Activated CD4-positive, alpha-beta T cell treated with anti-CD3 and anti-CD28 coated beads, Interleukin-2, Interleukin-4, amounts not matched to agents 100 ng/mL and 50 ng/mL, durations not matched to agents 16 hours and 8 hours (primary cell): ENCODE data around the gene ZNF484.
"Not testable (repeated sequence)": the region's sequence is repeated elsewhere in the genome, so short reads cannot be mapped to it uniquely, and the experiment has no call there.

ENCODE experiments used
- DNase-seq: peaks from one replicate; pipeline ENCODE4 v3.0.0-alpha.2; 2020; ENCODE audit warnings: low spot score

Gene ZNF484

DNA sequence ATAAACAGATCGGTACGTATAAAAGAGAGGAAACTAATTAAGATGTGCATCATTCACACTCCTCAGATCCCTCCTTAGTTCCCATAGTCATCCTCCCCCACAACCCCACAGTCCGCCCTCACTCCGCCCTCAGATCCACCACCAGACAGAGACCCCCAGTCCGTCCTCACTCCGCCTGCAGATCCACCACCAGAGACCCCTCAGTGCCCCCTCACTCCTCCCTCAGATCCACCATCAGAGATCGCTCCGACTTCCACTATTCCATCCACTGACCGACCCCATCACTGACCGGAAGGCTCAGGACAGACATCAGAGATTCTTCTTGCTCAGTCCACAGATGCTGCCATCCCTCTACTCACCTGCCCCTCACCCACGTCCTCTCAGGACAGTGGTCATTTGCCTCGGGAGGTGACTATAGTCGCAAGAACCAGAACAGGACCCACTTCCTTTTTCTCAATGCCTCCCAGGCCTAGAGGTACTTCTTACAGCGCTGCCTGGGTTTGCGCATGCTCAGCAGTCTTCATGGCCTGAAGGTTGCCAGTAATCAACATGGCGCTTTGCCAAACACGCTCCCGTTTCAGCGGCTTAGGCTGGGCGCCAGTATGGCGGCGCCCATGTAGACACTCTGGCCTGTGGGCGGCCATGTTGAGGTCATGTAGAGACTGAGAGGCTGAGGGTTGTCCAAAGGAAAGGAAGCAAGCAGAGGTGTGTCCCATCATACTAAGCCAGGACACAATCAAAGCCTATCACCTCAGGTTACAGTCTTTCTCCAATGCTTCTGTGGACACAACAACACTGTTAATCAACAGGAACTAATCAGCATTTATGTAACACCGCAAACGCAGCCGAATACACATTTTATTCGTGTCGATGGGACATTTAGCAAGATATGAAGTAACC, at the start of gene ZNF484:
Gene ZNF484 (minus strand): TSS at position 508 of the 900 bp plus-strand sequence. CDS start 3,009 bp downstream, outside the sequence.
- peak; percentile 98 for DNase-seq

- DNase-seq, result no peak
Observed at GRCh38 chr9:92920437-92920836, 42.6 kb upstream of the ZNF484 start.

GRCh38 chr9:92917176-92917800, 39.5 kb upstream of the ZNF484 start:
- no peak for DNase-seq

- no peak for DNase-seq
Observed at GRCh38 chr9:92911511-92912475, 34.0 kb upstream of the ZNF484 start.

GRCh38 chr9:92905137-92905536, 27.3 kb upstream of the ZNF484 start:
- DNase-seq, result not testable (repeated sequence)

- DNase-seq, result peak; percentile 15
Observed at GRCh38 chr9:92897323-92897722, 19.5 kb upstream of the ZNF484 start.

DNA sequence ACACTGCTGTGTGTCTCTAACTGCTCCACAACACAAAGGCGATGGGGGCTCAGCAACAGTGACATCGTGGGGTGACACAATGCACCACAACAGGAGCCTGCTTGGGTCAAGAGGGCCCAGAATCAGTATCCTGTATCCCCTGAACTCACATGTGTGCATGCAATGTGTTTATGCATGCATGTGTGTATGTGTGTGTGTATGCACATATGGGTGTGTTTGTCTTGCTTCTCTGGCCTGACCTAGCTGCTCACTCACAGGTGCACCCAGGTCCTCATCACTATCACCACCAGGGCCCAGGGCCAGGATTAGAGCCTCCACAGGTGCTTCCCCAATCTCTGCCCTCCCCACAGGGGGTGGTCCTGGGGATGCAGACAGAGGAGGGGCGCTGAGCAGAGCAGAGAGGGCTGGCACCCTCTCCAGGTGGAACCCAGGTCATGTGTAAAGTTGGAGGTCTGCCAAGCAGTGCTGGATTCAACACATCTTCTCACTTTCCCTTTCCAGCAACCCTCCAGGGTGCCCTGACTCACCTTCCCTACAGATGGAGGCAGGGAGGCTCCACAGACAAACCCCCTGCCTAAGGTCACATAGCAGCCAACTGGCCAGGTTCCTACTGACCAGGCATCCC, 18.1 kb upstream of the ZNF484 start:
- no peak for DNase-seq

DNA sequence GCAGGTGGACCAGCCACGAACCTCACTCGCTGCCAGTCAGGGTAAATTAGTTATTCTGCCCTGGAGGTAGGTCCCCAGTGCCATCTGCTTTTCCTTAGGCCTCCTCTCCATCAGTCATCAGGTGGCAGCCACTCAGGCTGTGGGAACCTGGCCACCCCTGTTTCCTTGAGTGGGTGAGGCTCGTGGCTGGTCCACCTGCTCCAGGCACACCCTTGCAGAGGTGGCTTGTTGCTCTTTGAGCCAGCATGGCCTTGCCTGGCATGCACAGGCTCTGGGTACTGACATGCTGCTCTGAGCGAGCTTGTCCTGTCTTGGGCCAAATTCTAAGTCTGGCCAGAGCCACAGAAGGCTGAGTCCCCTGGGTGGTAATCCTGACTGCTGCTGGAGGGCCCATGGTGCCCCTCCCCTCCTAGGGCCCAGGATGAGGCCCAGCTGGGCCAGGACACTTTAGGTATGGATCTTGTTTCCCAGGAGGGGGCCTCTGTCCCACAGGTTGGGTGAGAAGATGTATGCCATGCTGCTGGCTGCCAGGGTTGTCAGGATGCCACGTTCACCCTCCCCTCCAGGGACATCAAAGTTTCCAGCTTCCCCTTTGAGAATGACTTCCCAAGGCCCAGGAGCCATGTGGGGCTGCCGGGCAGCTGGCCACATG, 17.0 kb upstream of the ZNF484 start:
- no peak for DNase-seq

- not testable (repeated sequence) for DNase-seq
Observed at GRCh38 chr9:92893916-92894610, 16.2 kb upstream of the ZNF484 start.

- not testable (repeated sequence) for DNase-seq
Observed at GRCh38 chr9:92892276-92892675, 14.4 kb upstream of the ZNF484 start.

GRCh38 chr9:92890761-92891160, 12.9 kb upstream of the ZNF484 start:
- no peak for DNase-seq

- no peak for DNase-seq
Observed at GRCh38 chr9:92887880-92888338, 10.1 kb upstream of the ZNF484 start.

DNA sequence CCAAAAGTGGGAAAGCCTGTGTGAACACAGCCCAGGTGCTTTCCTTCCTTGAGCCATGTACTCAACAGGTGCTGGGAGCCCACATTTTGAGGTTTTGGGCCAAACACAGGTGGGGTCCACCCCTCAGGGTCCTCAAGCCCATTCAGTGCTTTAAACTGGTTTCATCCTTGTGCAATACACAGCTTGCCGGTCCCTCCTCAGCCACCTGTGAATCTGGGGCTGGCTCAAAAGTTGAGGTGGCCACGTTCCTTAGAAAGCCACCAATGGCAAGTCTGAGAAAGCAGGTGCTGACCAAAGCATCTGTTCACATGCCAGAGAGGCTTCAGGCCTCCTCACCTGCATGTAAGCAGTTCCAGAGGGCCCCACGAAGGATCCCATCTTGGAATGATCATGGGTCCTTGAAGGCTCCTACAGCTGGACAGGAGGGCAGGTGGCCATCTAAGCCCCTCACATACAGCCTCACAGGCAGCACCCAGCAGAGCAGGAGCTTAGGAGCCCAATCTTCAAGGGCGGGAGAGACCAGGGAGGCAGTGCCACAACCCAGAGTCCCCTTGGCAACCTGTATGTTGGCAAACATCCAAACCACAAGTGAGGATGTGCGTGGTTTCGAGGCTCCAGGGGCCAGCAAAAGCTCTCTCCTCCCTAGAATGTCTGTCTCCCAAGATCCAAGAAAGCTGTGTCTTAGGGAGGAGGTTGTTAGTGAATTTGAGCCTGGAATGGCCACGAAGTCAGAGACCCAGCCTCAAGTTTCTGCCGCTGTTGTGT, 9.2 kb upstream of the ZNF484 start:
- DNase-seq, result not testable (repeated sequence)

DNA sequence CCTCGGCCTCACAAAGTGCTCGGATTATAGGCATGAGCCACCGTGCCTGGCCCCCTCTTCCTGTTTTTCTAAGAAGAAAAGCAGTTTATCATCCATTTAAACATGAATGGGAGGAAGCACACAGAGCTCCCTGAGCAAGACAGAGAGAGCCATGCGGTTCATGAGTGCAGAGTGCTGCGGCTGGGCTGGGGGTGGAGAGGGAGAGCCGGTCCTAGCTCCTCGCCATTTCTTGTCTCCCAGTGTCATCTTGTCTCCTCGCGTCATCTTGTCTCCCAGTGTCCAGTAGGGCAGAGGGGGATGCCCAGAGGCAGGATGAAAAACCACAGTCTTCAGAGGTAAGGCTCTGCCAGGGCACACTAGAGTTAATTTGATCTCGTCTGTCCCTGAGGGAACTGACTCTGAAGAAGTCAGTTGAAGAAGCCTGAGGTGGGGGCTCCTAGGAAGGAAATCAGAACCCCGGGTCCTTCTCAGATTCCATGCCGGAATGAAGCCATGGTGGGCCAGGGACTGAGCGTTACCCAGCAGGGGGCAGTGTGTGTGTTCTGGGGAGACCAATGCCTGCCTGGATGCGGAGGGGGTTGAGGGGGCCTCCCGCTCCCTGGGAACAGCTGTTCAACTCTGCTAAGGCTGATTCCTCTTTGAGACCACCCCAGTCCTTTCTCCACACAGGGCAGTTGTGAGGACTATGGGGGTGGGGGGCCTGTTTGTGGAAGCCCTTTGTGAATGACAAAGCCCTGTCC, 6.0 kb upstream of the ZNF484 start:
- not testable (repeated sequence) for DNase-seq

DNA sequence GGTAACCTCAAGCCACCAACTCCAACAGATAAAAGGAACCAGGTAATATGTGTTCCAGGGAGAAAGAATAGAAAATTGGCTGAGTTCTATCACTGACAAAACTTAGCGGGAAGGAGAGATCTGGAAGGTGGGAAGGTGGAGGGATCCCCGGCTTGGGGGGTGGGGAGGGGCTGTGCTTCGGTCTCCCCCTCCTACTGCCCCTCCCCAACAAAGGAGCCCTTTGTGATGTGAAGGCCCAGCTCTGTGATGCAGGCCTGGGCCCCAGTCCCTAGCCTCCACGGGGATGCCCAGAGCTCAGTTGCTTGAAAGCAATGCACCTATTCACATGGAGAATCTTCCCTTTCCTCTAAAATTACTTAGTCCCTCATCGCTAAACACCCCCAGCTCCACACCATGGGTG, 4.4 kb upstream of the ZNF484 start:
- no peak for DNase-seq

GRCh38 chr9:92875373-92875772, 2.5 kb downstream of the ZNF484 start:
- DNase-seq, result no peak

GRCh38 chr9:92870289-92870688, 7.5 kb downstream of the ZNF484 start:
- DNase-seq, result no peak

- DNase-seq, result not testable (repeated sequence)
Observed at GRCh38 chr9:92866600-92866999, 11.2 kb downstream of the ZNF484 start.

GRCh38 chr9:92864152-92864551, 13.7 kb downstream of the ZNF484 start:
- no peak for DNase-seq
